ENCODE measurements around the gene BCL6. TPM values are rescaled to one million over a fixed set of nuclear protein-coding genes. Genes with fewer than 3 reads are reported as not detected.

The BCL6 gene
- total and polyA plus RNA-seq, 9 of the 15 experiments (the other 6 are each of a cell fraction or from before 2014, with no cell fraction given): 0.08 to 3.5 (median 1.6) TPM

GRCh38 chr3:187679638-187680396, 65.5 kb downstream of the BCL6 start (continued):
- TF ChIP-seq MGA (IDR thresholded peaks at IDR 0.05): no peak
- no peak for TF ChIP-seq NFE2L1 (tag; IDR thresholded peaks at IDR 0.05; ENCODE audit: borderline replicate concordance, low read depth)
